GM21360 (cell line): ENCODE data around the gene IRF5.

Source experiments
- ATAC-seq: cut with Tn5 transposase; IDR thresholded peaks from one replicate; pipeline ENCODE4 v1.9.1; 2021; ENCODE audit warnings: mild to moderate bottlenecking, moderate library complexity; ENCODE audit not compliant: unreplicated experiment

The IRF5 gene

DNA sequence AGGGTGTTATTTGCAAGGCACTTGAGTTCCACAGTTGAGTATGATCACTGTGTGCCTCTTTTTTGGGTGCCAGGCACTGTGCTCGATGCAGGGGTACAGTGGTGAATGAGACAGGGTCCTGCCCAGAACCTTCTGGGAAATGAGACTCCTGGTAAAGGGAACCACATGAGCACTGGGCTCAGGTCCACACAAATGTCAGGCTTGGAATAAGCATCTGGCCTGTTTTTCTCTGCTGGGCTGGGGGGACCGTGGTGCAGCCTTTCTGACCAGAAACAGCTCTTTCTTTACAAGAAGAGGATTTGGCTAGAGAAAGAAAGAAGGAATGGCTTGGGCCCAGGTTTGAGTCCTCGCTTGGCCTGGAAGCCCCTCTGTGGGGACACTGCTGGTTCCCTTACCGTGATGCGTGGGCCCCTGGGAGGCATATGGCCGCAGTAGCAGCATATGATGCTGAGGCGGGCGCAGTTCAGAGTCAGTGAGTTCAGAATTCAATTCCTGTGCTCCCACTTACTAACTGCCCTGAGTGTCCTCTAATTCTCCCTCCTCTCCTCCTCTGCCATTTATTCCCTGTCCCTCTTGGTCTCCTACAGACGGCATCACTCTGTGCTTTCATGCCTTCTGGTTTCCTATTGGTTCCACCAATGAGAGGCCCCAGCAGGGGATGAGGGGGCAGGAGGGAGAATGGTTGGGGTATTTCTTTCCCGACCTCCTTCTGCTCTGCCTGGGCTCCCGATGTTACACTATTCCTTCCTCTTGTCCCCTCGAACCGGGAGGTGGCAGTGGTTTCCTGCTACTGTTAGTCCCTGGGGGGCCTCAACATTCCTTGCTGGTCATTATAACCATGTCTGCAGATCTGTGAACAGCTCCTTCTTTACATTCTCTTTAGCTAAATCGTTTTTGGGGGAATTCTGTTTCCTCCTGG, 17.6 kb upstream of the IRF5 start:
- no peak for ATAC-seq

DNA sequence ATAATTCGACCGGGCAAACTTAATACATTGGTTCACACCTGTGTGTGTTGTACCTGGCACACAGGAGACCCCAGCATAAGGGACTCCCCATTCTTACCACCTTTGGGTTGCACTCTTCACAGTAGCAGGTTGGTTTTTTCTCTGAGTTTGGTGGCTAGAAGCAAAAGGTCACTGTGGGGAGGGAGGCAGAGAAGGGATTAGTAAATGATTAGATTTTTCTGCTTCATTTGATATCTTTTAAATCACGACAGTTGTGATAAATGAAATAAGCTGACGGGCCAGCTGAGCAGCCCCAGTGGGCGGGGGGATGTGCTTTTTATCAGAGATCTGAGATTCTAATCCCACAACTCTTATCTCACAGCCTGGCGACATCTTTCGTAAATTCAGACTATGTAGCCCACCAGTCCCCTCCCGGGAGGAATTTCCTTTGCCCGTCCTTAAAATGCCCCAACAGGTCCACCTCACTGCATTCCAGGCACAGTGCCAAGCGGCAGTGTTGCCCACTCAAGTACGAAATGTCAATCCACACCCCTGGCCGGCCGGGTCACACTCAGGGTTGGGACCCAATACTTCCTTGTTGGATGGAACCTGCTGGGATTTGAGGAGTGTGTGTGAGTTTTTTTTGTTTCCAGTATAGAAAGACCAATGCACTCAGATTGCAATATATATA, 16.7 kb upstream of the IRF5 start:
- no peak for ATAC-seq

DNA sequence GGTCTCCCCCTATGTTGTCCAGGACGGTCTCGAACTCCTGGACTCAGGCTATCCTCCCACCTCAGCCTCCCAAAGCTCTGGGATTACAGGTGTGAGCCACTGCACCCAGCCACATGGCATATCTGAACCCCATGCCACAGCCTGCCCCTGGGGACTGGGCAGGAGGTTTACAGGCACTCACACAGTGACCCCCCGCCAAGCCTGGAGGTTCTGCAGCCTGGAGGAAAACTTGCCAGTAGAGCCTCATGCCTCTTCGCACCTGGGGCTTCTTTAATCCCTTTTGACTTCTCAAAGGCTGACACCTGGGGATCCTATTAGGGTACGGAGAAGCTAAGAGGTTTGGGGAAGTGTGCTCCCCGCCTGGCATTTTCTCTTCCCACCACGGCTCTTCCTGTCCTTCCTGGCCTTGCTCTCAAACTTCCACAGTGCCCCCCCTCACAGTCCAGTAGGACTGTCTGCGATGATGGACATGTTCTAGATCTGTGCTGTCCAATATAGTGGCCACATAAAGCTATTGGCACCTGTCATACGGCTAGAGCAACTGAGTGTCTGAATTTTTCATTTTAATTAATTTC, 15.8 kb upstream of the IRF5 start:
- ATAC-seq, result no peak

DNA sequence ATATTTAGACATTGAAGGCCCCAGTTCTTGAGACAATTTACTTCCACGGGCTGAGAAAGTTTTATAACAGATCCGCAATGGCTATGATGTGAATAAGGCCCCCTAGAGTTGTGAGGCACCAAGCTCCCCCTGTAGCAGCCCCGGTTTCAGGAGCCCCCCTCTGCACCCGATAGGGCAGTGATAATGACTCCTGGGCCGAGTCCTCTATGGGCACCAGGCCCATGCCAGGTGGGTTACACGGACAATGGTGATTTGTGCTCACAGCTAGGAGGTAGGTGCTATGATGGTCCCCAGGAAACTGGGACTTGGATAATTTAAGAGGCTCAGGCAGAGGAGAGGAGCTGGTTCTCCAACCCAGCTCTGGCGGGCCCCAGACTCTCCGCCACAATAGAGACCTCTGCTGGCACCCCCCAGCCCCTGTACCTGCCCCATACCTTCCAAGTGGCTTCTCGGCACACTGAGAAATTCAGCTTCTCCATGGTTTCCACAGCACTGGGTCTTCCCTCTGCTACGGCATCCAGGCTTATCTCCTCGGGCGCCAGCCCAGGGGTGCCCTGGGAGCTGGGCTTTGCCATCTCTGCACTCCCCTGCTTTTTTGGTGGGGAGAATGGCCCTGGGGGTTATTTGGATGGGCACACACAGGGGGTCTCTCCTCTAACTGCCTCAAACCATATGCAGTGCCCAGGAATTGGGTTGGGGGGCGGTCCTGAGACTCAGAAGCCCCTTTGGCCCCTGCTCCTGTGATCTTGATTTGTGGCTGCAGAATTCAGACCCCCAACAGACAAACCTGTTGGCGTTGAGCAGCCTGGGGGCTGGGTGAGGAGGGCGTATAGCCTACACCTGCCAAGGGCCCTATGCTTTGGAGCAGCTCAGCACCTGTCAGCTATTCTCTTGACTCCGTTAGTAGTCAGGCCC, 15.0 kb upstream of the IRF5 start:
- no peak for ATAC-seq

DNA sequence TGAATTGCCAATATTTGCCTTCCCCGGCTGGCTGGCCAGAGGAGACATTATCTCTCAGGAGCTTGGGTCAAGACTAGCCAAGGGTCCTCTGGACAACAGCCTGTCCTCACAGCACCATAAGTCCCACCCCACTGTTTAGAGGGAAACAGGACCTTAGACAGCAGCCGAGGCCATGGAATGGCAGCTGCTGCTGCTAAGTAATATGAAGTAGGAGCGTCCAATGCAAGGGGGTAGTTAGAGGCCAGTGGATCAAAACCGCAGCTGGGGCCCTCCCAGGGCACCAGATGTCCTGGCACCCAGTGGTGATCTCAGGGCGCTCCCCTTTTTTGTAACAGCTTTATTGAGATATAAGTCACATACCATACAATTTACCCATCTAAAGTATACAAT, 14.3 kb upstream of the IRF5 start:
- no peak for ATAC-seq

DNA sequence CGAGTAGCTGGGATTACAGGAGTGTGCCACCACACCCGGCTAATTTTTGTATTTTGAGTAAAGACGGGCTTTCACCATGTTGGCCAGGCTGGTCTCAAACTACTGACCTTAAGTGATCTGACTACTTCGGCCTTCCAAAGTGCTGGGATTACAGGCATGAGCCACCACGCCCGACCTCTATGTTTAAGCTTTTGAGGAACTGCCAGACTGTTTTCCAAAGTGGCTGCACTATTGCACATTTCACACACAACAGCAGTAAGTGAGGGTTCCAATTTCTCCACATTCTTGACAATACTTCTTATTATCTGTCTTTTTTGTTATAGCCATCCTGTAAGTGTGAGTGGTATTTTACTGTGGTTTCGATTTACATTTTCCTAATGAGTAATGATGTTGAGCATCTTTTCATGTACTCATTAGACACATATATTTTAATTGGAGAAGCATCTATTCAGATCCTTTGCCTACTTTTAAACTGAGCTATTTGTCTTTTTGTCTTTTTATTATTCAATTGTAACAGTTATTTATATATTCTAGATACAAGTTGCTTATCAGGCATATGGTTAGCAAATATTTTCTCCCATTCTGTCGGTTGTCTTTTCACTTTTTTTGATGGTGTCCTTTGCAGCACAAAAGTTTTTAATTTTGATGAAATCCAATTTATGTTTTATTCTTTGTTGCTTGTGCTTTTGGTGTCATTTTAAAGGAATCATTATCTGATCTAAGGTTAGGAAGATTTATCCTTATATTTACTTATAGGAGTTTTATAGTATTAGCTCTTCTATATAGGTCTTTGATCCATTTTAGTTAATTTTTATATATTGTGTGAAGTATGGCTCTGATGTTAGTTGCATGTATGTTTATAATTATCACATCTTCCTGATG, 12.8 kb upstream of the IRF5 start:
- no peak for ATAC-seq

DNA sequence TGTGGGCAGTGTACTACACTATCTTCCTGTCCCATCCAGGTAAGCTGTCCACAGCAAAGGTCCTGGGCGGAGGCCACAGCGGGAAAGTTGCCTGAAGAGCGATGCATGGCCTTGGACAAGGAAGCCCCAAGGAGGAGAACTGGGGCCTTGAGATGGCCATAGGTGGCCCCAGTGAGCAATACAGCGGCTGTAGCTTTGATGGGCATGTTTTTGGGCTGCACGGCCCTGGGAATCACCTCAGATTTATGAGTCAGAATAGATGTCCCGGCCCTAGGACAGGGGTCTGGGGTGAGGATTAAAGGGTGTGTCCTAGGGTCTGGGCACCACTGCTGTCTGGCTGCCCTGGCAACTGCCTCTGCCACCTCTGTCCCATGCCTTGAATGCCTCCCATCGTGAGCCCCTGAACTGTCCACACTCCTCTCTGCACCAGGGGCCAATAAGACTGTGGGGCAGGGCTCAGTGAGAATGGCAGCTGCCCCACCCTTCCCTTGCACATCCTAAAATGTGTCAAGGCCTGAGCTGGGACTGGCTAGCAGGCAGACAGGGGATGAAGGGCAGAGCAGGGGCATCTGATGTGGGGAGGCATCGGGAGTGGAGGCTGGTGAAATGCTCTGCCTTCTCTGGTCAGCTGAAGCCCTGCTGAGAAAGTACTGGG, 9.4 kb upstream of the IRF5 start:
- no peak for ATAC-seq

DNA sequence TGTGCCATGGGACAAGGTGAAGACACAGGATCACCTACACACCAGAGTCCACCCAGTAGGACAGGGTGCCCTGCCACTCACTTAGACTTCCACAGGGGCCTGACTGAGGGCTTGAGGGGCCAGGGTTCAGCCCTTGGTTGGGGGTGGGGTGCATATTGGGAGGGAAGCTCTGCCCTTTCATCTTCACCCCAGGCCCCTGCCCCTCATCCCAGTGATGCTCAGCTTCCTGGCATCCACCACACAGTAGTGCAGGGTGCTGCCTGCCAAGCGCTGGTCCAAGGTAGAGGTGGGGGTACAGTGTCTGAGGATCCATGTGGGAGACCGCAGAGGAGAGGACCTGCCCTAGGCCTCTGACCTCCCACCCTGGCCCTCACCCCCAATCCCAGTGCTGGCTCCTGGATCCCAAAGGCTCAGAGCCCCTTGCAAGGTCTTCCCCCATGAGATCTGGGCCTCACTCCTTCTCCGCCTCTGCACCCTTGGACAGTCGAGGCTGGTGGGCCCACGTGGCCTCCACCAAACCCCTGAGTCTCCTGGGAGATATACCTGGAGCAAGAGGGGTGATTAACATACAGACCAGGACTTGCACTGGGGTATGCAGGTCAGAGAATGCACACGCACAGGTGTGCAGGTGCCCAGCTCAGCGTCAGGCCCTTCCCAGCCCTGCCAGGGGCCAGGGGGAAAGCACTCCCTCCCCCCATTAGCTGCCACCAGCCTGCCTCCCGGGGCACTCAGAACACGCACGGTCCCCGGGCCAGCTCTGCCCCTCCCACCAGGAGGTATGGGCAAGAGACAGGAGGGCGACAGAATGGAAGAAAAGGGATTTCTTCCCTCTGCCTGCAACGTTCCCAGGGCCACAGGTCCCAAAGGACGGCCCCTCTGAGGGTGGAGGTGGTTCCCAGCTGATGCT, 8.6 kb upstream of the IRF5 start:
- ATAC-seq, result no peak

DNA sequence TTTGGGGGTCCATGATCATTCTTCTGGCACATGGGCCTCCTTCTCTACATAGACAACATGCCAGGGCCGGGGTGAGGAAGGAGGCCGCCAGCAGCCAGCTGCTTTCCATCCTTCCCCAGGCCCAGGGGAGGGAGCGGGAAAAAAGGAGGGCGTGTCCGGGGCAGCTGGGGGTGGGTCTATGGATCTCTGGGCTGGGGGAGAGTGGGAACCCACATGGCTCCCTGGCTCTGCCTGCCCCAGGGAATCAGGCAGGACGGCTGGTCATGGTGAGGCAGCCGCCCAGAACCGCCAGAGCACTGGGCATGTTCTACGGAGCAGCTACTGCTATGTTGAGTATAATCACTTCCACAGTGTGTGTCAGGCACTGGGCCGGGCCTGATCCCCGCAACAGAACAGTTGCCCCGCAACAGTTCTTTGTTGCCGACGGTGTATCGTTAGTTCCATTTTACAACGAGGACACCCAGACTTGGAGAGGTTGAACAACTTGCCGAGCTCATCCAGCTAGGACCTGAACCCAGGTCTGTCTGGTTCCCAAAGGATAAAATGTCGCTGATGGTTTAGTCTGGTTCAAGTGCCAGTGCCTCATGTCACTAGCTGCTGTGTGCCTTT, 6.4 kb upstream of the IRF5 start:
- no peak for ATAC-seq

DNA sequence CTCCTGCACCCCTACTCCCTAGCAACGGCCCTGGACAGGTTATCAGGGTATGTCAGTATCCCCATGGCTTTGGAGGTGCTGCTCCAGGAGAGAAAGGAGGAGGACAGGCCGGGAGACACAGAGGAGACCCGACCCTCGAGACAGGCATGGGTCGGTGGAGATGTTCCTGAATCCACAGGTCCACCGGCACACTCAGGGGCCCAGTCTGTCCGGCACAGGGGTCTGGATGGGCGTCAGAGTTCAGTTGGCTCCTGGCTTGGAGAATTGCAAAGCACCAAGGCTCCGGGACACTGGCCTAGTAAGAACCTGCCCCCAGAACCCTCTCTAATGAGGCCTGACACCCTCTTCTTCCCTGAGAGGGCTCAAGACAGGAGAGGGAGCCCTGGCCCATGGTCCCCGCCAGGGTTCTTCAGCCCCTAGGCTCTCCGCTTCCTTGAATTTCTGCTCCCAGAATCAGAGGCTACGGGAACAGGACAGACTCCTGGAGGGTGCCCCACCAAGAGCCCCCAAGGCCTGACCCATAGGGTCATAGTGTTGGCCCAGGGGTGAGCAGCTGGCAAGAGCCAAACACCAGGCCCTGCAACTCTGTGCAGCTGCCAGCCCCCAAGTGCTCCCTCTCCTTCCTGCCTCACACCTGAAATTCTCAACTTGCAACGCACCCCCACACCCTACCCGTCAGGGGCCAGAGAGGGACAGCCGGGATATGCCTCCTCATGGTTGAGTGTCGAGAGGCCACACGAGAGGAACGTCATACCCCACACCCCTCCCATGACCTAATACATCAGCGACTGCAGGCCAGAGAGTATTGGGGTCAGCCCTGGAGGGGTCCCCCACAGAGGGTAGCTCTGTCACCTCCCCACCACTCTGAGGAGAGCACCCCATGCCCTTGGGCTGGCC, 5.5 kb upstream of the IRF5 start:
- no peak for ATAC-seq

DNA sequence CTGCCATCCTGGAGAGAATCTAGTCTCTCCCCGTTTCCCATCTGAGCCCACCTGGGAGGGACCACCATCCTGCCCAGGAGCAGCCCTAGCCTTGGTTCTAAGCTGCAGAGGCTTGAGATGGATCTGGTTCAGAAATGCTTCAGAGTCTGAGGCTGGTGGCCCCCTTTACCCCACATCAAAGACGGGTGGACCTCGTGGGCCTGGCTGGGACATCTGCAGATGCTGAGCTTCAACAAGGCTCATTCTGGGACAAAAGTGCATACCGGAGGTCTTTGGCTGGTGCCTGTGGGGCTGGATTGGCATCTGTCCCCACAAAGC, 4.9 kb upstream of the IRF5 start:
- ATAC-seq, result no peak

DNA sequence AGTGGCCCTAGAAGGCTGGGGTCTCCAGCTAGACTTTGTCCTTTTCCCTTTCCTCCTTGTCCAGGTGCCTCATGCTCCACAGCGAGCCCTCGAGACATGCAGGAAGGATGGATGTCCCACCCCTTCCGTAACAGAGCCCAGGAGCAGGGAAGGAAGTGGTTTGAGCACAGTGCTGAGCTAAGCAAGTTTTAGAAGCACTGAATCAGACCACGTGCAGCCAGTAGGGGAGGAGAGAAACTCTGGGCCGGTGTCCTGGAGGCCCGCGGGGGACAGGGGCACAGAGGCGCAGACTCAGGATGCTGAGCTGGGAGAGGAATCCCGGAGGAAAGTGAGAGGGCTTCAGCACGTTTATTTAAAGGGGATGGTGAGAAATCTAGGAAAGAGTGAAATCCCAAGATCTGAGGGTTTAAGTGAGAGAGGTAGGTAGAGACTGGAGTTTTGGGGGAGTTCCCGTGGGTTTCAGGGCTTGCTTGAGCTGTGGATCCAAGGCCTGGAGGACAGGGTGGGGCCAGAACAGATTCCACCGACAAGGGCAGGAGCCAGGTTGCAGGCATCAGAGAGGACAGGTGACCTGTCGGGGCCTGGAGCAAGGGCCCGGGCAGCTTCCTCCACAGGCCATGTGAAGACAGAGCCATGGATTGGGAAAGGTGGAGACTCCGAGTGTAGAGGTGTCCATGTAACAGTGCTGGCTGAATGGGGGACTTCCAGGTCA, 4.4 kb upstream of the IRF5 start:
- ATAC-seq, result no peak

DNA sequence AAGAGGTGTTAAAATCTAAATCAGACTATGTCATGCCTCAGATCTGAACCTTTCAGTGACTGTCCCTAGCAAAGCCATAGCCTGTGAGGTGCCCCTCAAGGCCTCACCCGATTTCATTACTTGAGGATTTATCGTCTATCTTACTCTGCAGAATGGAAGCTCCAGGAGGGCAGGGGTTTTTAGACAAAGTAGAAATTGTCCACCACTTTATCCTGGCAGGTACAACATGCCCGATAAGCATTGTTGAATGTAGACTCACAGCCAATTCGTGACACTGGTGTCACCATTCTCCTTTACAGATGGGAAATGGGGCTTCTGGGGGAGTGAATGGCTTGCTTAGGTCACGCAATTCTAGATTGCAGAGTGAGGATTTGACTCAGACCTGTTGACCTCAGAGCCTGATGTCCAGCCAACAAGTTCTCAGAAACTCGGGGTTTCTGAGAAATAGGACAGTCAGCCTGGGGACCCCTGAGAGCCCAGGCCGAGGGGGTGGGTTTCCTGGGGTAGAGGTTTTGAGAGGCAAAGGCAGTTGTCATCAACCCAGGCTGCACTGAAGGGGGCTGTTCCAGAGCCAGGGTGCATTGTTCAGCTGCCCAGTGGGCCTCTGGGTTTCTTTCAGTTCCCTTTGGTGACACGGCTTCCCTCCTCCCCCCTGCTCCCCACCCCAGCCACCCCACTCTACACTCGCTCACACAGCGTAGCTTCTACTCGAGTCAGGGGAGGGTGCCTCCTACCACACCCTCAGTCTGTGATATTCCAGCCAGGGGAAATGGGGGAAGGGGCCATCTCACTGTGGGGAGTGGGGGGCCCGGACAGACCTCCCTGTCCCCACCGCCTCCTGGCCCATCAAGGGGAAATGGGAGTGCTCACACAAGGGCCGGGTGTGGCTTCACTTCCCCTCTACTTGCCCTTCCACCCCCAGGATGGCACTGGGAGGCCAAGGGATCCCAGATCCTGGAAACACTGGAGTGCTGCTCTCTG, 3.1 kb upstream of the IRF5 start:
- peak; percentile 36 for ATAC-seq

DNA sequence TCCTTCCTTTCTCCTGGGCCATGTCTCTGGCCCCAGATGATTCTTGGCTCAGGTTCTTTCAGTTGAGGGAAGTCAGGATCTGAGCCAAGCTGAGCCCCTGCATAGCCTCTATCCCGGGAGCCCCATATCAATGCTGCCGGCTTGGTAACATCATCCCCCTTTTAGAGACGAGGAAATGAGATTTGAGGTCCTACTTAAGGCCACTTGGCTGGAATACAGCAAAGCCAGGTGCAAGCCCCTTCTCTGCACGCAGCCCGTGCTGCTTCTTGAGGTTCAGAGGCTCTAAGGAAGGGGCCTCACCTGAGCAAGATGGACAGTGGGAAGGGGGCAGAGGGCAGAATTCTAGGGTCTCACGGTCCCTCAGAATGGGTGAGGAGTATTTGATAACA, 2.4 kb upstream of the IRF5 start:
- no peak for ATAC-seq

DNA sequence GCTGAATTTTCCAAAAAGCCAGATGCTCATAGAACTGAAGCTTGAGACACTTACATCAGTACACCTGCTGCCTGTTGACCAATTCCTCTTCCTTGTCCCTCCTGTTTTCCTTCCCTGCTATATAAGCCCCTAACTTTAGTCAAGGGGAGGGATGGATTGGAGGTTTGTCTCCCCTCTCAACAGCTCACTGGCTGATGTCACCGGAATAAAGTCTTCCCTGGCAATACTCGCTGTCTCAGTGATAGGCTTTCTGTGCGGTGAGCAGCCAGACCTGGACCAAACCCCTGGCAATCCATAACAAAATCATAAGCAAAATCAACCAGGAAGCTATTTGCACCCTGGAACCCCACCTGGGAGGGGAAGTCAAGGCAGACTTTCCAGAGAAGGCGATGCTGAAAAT, 929 bp upstream of the IRF5 start:
- ATAC-seq, result no peak

DNA sequence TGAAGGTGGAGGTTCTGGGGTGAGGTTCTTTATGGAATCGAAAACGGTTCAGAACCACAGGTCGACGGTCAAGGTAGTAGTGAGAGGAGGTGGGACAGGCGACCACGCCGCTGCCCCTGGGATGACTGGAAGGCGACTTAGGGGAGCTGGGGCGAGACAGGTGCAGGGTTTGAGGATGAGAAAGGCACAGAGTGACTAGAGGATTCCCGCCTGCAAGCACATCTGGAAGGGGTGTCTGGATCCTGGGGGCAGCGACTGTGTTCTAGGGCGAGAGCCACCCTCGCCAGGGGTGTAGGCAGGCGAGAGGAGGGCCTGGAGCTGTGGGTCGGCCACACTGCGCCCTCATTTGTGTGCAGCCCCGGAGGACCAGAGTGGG, 468 bp upstream of the IRF5 start:
- ATAC-seq, result no peak
